Vagina (tissue), 2 donors: ENCODE data around the gene LCOR. TPM values are rescaled to one million over a fixed set of nuclear protein-coding genes. Genes with fewer than 3 reads are reported as not detected.

Experiments
- DNase-seq, 2 donors: peaks; one replicate each; pipeline ENCODE4 v3.0.0-alpha.2; 2017; ENCODE audit errors: extremely low spot score in 2 of 2
- H3K27ac ChIP-seq: fragments of 200-600 bp; sonication (generic); one replicate; pipeline ENCODE4 v1.5.1; 2019
- H3K27me3 ChIP-seq: fragments of 200-600 bp; sonication (generic); one replicate; pipeline ENCODE4 v1.5.1; 2019
- H3K36me3 ChIP-seq, 2 donors: fragments of 200-600 bp; sonication (generic); one replicate each; pipeline ENCODE4 v1.5.1; 2017 to 2019
- H3K4me1 ChIP-seq: fragments of 200-600 bp; sonication (generic); one replicate; pipeline ENCODE4 v1.5.1; 2019
- H3K4me3 ChIP-seq, 2 donors: fragments of 200-600 bp; sonication (generic); 1 replicate in 1 of 2; 2 replicates in 1 of 2; pipeline ENCODE4 v1.5.1; 2016 to 2019
- H3K9me3 ChIP-seq: fragments of 200-600 bp; sonication (generic); one replicate; pipeline ENCODE4 v1.5.1; 2019
- POLR2A ChIP-seq, 2 donors: fragments of 450-650 bp; IDR thresholded peaks; one replicate each; pipeline ENCODE4 v1.6.1; 2017; ENCODE audit warnings: antibody characterized with exemption in 2 of 2, mild to moderate bottlenecking in 2 of 2, moderate library complexity in 2 of 2
- POLR2AphosphoS5 ChIP-seq, 2 donors: sonication (generic); formaldehyde crosslinking; IDR thresholded peaks; one replicate each; pipeline ENCODE4 v1.9.0; 2017; ENCODE audit warnings: antibody characterized with exemption in 2 of 2, mild to moderate bottlenecking in 2 of 2, low read depth in 1 of 2; ENCODE audit not compliant: insufficient read depth in 1 of 2
- intact Hi-C: fragments of 100-400 bp; cut with DNase I; formaldehyde crosslinking; loops from one replicate; pipeline ENCODE4 v1.15.1; 2023
- total RNA-seq: library from RNA; depleted of rRNA; stranded (reverse); fragments of >200 nt; gene quantifications from one replicate; pipeline ENCODE4 v1.2.3, GENCODE V29; 2016
- TF ChIP-seq, protein P1 (sequence below), 3 experiments: fragments of 450-650 bp in 2 of 3; fragments of 200-600 bp in 1 of 3; sonication (generic) in 1 of 3; IDR thresholded peaks; one replicate each; pipeline ENCODE4 v1.5.1; 2017 to 2019; ENCODE audit warnings: antibody characterized with exemption in 3 of 3, mild to moderate bottlenecking in 2 of 3, moderate library complexity in 2 of 3

Gene LCOR
- total RNA-seq, 1 donor from 2014 or later: 85.2 TPM

GRCh38 chr10:96896884-96897589 lies 64.9 kb downstream of the LCOR start:
- Histone ChIP-seq H3K36me3 (no peaks in the 10 kb centered on the region), H3K4me1 (no peaks in the 10 kb centered on the region), H3K9me3 (no peaks in the 10 kb centered on the region), H3K27ac (no peak overlapping the region), H3K4me3 (no peak overlapping the region), H3K27me3 (no peaks in the 10 kb centered on the region)
- intact Hi-C loops: no loop called here
- TF ChIP-seq, protein P1, sequence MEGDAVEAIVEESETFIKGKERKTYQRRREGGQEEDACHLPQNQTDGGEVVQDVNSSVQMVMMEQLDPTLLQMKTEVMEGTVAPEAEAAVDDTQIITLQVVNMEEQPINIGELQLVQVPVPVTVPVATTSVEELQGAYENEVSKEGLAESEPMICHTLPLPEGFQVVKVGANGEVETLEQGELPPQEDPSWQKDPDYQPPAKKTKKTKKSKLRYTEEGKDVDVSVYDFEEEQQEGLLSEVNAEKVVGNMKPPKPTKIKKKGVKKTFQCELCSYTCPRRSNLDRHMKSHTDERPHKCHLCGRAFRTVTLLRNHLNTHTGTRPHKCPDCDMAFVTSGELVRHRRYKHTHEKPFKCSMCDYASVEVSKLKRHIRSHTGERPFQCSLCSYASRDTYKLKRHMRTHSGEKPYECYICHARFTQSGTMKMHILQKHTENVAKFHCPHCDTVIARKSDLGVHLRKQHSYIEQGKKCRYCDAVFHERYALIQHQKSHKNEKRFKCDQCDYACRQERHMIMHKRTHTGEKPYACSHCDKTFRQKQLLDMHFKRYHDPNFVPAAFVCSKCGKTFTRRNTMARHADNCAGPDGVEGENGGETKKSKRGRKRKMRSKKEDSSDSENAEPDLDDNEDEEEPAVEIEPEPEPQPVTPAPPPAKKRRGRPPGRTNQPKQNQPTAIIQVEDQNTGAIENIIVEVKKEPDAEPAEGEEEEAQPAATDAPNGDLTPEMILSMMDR (IDR thresholded peaks at IDR 0.05): no peak
- TF ChIP-seq POLR2A (IDR thresholded peaks at IDR 0.05) (no peak), POLR2AphosphoS5 (IDR thresholded peaks at IDR 0.05; ENCODE audit: insufficient read depth in 1 of 2, low read depth in 1 of 2) (no peak)
- no peak for DNase-seq

DNA sequence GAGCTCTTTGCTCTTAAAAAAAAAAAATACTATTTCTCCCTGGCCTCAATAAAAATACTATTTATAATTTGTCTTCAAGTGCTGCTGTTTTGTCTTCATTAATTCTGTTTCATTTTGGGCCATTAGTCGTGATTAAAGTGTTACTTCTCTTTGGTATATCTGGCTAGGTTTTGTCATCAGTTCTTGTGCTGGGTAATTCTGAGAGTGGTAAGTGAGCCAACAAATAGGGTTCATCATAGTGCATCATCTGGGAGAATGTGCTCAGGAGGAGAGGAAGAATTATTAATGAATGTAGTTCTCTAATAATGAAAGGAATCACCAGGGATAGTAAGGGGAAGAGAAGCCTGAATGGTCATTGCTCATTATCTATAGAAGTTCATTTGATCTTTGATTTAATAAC lies 70.0 kb downstream of the LCOR start:
- Histone ChIP-seq H3K27me3 (no peaks in the 10 kb centered on the region), H3K9me3 (no peaks in the 10 kb centered on the region), H3K36me3 (no peaks in the 10 kb centered on the region), H3K27ac (no peak overlapping the region), H3K4me1 (peaks cover 24% of the 10 kb centered on the region), H3K4me3 (no peak overlapping the region)
- intact Hi-C loops: no loop called here
- TF ChIP-seq POLR2AphosphoS5 (IDR thresholded peaks at IDR 0.05; ENCODE audit: insufficient read depth in 1 of 2, low read depth in 1 of 2): no peak
- TF ChIP-seq, protein P1 (IDR thresholded peaks at IDR 0.05): no peak
- TF ChIP-seq POLR2A (IDR thresholded peaks at IDR 0.05): no peak
- DNase-seq: no peak

- no peak overlapping the region for H3K27ac ChIP-seq
- TF ChIP-seq POLR2A (IDR thresholded peaks at IDR 0.05): no peak
- TF ChIP-seq POLR2AphosphoS5 (IDR thresholded peaks at IDR 0.05; ENCODE audit: insufficient read depth in 1 of 2, low read depth in 1 of 2): no peak
- TF ChIP-seq, protein P1 (IDR thresholded peaks at IDR 0.05): no peak
- H3K36me3 ChIP-seq: no peaks in the 10 kb centered on the region
- H3K4me1 ChIP-seq: peaks cover 27% of the 10 kb centered on the region
- no peak for DNase-seq
- intact Hi-C loops: no loop called here
- no peaks in the 10 kb centered on the region for H3K9me3 ChIP-seq
- no peak overlapping the region for H3K4me3 ChIP-seq
- H3K27me3 ChIP-seq: no peaks in the 10 kb centered on the region
These were observed 70.7 kb downstream of the LCOR start for GRCh38 chr10:96902731-96903358.

DNA sequence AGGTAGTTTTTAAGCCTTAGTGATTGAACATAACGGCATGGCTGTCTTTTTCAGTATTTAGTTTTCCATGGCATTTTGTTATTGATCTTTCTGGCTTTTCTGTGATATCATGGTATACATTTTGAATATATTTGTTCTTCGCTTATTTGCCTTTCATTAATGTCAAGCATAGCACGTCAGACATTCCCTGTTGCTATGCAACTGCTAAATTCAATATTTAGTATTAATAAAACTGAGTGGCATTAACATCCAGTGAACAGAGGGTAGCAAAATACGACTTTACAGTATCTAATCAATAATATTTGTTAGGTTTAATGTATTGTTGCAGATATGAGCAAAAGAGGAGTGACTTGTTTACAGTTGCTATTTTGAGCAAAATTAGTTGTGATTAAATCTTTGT lies 72.5 kb downstream of the LCOR start:
- intact Hi-C loops: no loop called here
- H3K27me3 ChIP-seq: no peaks in the 10 kb centered on the region
- no peaks in the 10 kb centered on the region for H3K9me3 ChIP-seq
- no peak for DNase-seq
- no peak overlapping the region for H3K4me3 ChIP-seq
- no peaks in the 10 kb centered on the region for H3K36me3 ChIP-seq
- no peak overlapping the region for H3K27ac ChIP-seq
- TF ChIP-seq POLR2A (IDR thresholded peaks at IDR 0.05): no peak
- no peak for TF ChIP-seq POLR2AphosphoS5 (IDR thresholded peaks at IDR 0.05; ENCODE audit: insufficient read depth in 1 of 2, low read depth in 1 of 2)
- TF ChIP-seq, protein P1 (IDR thresholded peaks at IDR 0.05): no peak
- peaks cover 30% of the 10 kb centered on the region for H3K4me1 ChIP-seq

GRCh38 chr10:96906864-96907263 lies 74.8 kb downstream of the LCOR start:
- intact Hi-C loops: no loop called here
- H3K27me3 ChIP-seq: no peaks in the 10 kb centered on the region
- H3K27ac ChIP-seq: no peak overlapping the region
- TF ChIP-seq POLR2AphosphoS5 (IDR thresholded peaks at IDR 0.05; ENCODE audit: insufficient read depth in 1 of 2, low read depth in 1 of 2): no peak
- TF ChIP-seq, protein P1 (IDR thresholded peaks at IDR 0.05): no peak
- TF ChIP-seq POLR2A (IDR thresholded peaks at IDR 0.05): no peak
- no peak overlapping the region for H3K4me3 ChIP-seq
- no peaks in the 10 kb centered on the region for H3K36me3 ChIP-seq
- peaks cover 30% of the 10 kb centered on the region for H3K4me1 ChIP-seq
- no peaks in the 10 kb centered on the region for H3K9me3 ChIP-seq
- no peak for DNase-seq
